ENCODE results near the gene MAN2A1. TPM values are rescaled to one million over a fixed set of nuclear protein-coding genes. Genes with fewer than 3 reads are reported as not detected.

Gene MAN2A1
- total RNA-seq, 1 experiment from 2014 or later = 78.0 TPM

GRCh38 chr5:109866051-109866450 is 176.3 kb downstream of the MAN2A1 start:
- Mint-ChIP-seq H3K4me3 (no peak overlapping the region), H3K9me3 (no peaks in the 10 kb centered on the region), H3K4me1 (peaks cover 17 to 21% of the 10 kb centered on the region in 2 experiments), H3K36me3 (ENCODE audit: insufficient read depth in 1 of 3, low read depth in 3 of 3) (peaks cover 16 to 64% (median 61%) of the 10 kb centered on the region in 3 experiments), H3K27ac (no peak overlapping the region; a peak in 1 of 7 replicates), H3K27me3 (ENCODE audit: low read depth) (no peaks in the 10 kb centered on the region)
- no peak overlapping the region for H2BK12ac ChIP-seq (ENCODE audit: insufficient read length, low read depth, low read length)
- no peaks in the 10 kb centered on the region for H3K79me1 ChIP-seq (ENCODE audit: insufficient read depth, low read depth, low read length, poor library complexity, severe bottlenecking)
- no peak overlapping the region for H3K14ac ChIP-seq (ENCODE audit: insufficient read depth, low read length)
- H2AFZ ChIP-seq (ENCODE audit: low read length) = no peak overlapping the region
- H4K8ac ChIP-seq (replicated peaks; ENCODE audit: insufficient read length, low read depth, low read length) = no peak overlapping the region
- H2BK20ac ChIP-seq (ENCODE audit: low read depth, low read length, poor library complexity, severe bottlenecking) = no peak overlapping the region
- no peak overlapping the region for H2BK120ac ChIP-seq (ENCODE audit: low read depth, low read length, poor library complexity, severe bottlenecking)
- no peaks in the 10 kb centered on the region for H4K20me1 ChIP-seq (ENCODE audit: control insufficient read depth, insufficient read depth, insufficient read length)
- H3T11ph ChIP-seq (ENCODE audit: low read length) = no peak overlapping the region
- H3K4me1 ChIP-seq (ENCODE audit: insufficient read depth, low read length) = peaks cover 8% of the 10 kb centered on the region; the same call in 1 of the 2 replicates
- no peaks in the 10 kb centered on the region for H3K23me2 ChIP-seq (ENCODE audit: insufficient read length, low read depth, low read length, poor library complexity, severe bottlenecking)
- H3K18ac ChIP-seq (ENCODE audit: insufficient read length, low read depth, low read length) = no peak overlapping the region
- H2BK15ac ChIP-seq (ENCODE audit: low read depth, low read length) = no peak overlapping the region
- H3K4ac ChIP-seq (ENCODE audit: low read depth, low read length) = no peak overlapping the region
- no peak overlapping the region for H3K9ac ChIP-seq (ENCODE audit: extremely low read depth, insufficient read length, low read length)
- H4K91ac ChIP-seq (ENCODE audit: insufficient read length, low read depth, low read length) = no peak overlapping the region
- H3K4me2 ChIP-seq (ENCODE audit: insufficient read depth, insufficient read length, low read length) = no peak overlapping the region
- no peak for TF ChIP-seq CTCF (conservative IDR thresholded peaks at IDR 0.05)
- no peak for DNase-seq
- H2BK5ac ChIP-seq (ENCODE audit: insufficient read length, low read length) = no peak overlapping the region
- no peak overlapping the region for H4K5ac ChIP-seq (ENCODE audit: insufficient read length, low read depth, low read length)
- H2AK5ac ChIP-seq (ENCODE audit: insufficient read length, low read length) = no peak overlapping the region
- H3K27ac ChIP-seq (ENCODE audit: insufficient read length, low read depth, low read length) = no peak overlapping the region
- H3K79me2 ChIP-seq (ENCODE audit: insufficient read depth, low read length) = no peaks in the 10 kb centered on the region
- H3K27me3 ChIP-seq (ENCODE audit: insufficient read depth, low read length) = no peaks in the 10 kb centered on the region
- H3K23ac ChIP-seq (ENCODE audit: insufficient read length, low read depth, low read length) = no peak overlapping the region
- H3K9me3 ChIP-seq (ENCODE audit: control insufficient read depth, low read depth, low read length) = no peaks in the 10 kb centered on the region
- WGBS (ENCODE audit: extremely low coverage, insufficient read length, low lambda C conversion rate) = no CpG with 5 or more reads among the region's 2 CpGs
- H3K56ac ChIP-seq (ENCODE audit: insufficient read length, low read depth, low read length) = no peak overlapping the region

Data from H9 (cell line).